ENCODE measurements around the gene ZEB2.

The ZEB2 gene

DNA sequence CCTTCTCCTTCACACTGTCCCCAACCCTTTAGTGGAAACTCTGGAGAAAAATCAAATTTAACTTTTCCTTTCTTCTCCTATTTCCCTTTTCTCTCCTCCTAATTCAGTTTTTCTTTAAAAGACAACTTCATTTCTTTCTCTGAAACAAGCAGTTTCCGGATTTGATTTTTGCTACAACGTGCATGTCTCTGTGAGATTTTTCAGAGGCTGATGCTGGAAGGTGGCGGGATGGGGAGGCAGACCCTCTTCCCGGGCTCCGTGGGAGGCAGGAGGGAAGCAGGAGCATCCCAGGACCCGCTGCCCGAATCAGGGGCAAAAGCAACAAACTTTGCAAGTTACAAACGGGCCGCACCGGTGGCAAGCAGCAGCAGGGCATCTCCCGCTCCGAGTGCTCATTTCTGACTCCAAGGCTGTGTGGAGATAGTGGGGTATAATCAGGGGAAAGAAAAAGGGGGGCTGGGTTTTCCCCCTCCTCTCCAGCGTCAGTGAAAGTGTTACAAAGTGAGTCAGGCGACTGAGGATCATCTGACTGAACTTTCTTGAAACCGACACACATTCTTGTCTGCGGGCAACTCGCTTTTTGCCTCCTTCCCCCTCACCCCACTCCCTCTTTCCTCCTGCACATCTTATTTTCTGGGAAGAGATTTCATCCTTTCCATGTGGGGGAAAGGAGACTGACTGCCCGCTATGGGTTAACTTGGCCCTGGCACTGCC is 6.4 kb downstream of the ZEB2 start:
- DNase-seq (ENCODE audit: low read depth in 2 of 2) = no peak

DNA sequence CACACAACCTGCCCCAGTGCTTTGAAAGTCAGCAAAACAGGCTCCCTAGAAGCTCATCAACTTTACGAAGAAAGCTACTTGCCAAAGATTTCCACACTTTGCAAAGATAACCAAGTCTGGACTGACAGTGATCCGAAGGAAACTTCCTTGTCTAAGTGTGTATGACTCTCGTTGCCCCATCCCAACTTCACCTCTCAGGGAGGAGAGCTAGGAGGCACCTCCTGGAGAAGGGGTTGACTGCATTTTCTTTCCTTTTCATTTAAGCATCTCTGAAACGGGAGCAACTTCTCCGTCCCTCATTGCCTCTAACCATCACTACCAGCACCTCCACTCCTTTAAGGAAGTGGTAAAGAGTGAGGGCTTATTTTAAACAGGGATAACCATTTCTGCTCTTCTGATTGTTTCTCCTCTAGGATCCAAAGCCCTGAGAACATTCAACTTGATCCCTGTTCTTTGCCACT is 7.0 kb downstream of the ZEB2 start:
- no peak for DNase-seq (ENCODE audit: low read depth in 2 of 2)

DNA sequence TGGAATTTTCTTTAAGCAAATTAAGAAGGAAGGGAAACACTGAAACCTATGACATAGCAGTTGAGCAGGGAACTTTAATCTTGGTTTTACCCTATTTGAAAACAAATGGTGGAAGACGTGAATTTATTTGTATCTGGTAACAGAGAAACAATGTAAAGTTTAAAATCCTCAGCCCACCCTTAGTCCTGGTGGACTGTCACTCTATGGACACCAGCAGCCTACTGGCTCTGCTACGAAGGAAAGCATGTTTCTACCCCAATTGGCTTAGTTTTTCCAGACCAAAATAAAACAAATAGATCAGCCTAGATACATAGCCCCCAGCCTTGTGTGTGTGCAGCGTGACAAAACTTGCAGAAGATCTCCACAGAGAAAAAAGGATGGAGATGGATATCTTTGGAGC is 7.4 kb downstream of the ZEB2 start:
- DNase-seq (ENCODE audit: low read depth in 2 of 2) = no peak

DNA sequence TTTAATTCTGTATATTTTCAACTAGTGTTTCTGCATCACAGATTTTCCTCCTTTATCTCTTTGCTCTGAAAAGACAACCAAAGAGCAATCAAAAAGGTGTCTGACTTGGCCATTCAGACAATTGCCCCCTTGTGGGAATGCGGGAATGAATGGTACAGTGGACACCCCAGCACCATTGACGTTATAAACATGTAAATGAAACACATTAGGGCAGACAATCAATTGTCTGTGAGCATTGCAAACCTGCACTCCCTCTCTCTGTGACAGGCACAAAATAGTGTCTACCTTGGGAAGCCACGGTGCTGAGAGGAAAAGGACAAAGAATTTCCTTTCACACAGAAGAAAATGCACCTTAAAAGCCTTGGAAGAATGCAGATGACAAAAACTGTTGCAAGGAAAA is 8.0 kb downstream of the ZEB2 start:
- DNase-seq (ENCODE audit: low read depth in 2 of 2) = no peak

DNA sequence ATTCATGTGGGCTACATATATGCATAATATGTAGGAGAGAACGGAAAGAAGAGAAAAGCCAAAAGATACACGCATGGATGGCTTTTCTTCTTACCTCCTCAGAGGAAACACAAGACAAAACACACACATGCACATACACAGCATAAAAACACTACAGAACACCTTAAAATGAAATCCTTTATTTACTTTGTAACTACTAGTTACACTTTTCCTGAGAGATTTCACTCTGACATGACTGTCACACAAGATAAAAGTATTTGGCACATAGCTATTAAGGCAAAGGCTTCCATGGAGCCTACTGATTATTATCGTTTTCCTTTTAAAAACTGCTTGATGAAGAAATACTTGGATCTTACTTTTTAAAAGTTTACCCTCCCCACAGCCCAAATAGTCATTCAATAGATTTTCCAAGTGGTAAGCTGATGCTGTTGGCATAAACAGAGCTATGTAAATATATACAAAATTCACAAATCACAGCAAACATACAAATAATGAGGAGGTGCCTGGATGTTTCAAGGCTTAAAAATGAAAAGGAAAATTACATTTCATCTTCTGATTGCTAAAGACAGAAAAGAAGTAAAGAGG is 8.6 kb downstream of the ZEB2 start:
- no peak for DNase-seq (ENCODE audit: low read depth in 2 of 2)

DNA sequence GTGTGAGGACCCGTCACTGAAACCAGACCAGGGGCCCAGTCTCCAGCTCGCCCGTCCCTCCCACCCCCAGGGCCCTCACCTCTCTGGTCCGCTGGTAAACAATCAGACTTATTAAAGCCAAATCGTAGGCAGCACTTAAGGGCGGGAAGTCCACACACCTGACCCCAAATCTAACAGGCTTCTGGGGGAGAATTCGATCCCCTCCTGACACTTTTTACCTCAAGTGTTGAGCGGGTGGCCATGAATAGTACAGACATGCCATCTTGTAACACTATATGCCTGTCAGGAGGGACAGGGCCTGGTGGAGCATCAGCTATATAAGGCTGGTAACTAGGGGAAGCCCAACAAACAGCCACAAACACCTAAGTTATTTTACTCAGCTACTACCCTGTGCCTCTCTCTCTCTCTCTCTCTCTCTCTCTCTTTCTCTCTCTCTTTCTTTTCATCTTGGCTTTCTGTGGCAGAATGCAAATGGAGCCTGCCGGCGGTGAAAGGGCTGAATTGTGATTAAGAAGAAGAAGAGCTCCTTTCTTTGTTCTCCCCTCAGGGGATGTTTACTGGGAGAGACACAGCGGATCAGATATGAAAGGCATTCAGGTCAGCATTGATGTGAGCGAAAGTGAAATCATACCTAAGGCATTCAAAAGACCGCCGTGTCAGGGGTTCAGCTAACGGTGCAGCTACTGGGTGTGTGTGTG is 9.5 kb downstream of the ZEB2 start:
- no peak for DNase-seq (ENCODE audit: low read depth in 2 of 2)

DNA sequence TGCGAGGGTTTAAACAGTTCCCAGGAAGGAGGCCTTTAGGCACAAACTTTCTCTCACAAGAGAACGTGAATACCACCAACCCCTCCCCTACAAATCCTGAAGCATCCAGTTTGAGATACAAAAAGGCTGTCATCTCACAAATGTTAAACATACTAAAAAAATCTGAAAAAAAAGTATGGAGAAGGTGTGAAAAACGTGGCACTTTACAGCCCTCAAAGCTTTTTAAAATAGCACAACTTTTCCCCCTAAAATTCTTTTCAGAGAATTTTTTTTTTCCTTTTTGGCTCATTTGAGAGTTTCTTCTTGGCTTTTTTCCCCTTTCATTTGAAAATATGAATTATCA is 10.1 kb downstream of the ZEB2 start:
- no peak for DNase-seq (ENCODE audit: low read depth in 2 of 2)

DNA sequence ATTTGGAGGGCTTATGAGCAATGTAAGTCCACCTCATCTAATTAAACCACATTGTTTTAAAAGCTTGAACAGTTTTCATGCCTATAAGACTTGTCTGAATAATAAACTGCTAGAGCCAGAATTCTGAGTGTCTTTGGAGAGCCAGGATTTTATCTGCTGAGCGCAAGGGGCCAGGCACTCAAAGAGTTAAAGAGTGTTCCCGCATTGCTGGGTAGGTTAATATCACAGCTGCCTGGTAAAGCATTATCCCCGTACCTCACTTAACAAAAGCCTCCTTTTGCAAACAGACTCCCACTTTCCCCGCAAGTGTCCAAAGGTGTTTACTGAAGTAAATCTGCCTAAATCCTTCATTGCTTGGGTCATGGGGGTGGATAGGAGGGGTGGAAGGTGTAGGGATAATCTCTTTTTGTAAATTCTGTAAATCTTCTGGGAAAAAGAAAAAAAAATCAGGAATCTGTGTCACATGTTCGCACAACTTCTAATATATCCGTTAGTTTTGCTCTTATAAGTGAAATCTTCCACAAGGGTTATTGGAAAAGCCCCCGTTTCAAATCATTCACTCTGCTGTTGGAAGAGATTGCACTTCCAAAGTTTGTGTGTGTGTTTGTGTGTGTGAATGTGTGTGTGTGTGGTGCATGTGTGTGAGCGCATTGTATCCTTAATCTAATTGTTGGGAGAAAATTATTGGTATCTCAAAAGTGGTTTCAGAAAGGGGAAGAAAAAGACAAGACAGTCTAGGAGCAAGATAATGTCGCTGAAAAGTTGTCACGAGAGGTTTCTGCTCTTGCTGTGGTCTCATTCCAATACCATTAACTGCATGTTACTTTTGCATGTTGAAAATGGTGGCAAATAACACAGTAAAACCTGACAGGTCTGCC is 10.7 kb downstream of the ZEB2 start:
- no peak for DNase-seq (ENCODE audit: low read depth in 2 of 2)

DNA sequence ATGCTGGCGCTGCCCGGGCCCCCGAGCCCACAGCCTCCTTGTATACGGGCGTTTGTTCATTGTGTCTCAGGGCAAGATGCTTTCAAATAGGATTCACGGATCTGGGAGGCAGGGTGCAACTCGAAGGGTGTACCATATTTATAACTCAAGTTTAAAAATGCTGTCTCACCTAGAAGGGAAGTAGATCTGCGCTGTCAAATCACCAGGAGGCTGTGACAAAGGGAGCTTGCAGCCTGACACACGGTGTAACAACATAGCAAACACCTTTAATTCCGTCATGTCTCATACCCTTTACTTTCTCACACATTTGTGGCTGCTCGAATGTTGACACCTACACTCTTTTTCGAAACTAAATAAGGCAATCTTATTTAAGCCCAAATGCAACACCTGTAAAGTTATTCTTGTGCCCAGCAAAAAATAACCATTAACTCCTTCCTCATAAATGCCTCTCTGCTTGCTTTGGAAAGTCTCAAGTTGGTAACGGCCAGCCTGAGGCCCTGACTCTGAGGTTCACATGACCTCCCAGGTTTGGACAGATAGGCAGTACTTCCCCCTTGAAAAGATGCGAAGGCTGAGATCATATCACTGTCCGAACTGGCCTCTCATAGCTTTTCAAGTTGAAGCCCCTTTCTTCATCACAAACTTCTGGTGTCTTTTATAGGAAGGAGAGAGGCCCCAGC is 11.6 kb downstream of the ZEB2 start:
- DNase-seq (ENCODE audit: low read depth in 2 of 2) = no peak

DNA sequence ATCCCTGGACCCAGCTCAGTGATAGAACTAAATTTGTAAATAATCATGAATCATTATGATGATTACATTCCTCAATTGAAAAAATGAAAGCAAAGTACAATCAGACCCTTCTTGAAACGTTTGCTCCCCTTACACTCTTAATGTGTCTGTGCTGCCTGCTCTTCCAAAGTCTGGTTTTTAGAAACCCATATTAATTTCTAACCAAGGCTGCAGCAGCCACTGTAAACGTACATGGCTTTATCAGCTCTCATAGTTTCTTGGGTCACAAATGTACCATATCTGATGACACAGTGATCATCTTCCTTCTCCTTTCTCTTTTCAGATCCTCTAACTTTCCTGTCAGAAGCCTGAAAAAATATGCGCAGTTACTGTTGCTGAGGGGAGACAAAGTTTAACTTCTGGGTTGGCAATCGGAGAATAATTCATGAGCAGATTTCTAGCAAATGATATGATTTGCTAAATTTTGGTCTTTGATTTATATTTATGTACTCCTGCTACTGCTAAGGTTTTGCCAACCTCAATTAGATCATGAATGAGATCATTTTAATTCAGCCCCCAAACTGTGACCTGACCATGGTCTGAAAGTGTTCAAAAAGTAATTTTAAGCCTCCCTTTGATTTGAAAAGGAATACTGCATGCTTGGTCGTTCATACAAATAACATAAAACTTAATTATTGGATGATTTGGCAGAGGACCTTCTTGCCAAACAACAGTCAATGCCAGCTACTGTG is 12.3 kb downstream of the ZEB2 start:
- no peak for DNase-seq (ENCODE audit: low read depth in 2 of 2)

DNA sequence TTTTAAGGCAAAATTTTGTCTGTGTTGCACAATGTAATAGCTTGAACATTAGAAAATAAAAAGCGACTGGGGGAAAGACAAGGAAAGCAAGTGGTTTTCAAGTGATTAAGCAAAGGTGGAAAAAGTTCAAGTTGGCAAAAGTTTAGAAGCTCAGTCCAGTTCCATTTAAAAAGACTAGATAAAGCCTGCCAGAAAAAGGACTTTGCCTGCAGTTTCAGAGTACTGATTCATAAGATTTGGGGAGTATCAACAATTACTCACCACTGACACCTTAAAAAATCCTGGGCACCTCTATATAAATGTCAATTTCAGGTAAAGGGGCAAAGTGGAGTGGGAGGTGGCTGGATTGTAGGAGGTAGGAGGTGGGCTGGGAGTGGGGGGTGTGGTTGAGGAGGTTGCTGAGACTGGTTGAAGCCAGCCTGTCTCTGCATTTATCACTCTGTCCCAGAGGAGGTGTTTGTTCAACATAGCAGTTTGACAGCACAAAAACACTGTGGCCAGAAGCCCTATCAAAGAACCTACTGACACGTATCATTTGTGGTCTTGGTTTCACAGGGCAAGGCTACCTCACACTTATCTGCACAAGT is 14.6 kb downstream of the ZEB2 start:
- no peak for DNase-seq (ENCODE audit: low read depth in 2 of 2)

DNA sequence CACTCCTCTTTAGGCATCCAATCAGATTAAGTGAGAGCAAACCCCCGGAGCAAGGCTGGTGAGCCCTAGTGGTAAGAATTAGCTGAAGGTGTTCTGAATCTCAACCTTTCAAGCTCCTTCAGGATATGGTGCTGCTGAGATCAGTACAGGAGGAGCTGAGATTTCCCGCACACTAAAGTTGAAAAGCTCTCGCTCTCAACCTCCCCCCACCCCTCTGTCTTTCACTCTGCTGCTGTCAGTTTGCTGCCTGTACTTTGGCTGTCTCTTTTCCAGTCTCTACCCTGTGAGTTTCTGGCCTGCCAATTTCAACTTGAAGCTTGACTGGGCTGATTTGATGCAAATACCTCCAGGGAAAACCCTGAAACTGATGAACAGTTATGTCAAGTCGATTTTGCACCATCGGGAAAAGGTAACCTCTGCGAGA is 15.7 kb downstream of the ZEB2 start:
- no peak for DNase-seq (ENCODE audit: low read depth in 2 of 2)

DNA sequence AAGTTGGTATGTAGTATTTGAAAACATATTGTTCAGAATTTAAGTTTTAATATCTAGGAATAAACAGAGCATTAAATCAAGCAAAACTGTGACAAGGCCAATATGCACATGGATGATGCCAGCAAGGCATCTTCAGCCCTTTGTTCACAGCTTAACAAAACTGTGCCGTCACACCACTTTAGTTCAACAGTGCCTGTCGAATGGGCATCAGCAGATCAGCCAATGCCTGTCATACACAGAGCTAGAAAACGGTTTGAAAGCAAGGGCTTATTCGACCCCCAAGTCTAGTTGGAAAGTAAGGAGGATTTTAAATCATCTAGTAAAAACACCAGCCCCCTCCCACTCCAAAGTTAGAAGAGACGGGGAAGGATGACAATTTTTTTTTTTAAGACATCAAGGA is 16.7 kb downstream of the ZEB2 start:
- no peak for DNase-seq (ENCODE audit: low read depth in 2 of 2)

DNA sequence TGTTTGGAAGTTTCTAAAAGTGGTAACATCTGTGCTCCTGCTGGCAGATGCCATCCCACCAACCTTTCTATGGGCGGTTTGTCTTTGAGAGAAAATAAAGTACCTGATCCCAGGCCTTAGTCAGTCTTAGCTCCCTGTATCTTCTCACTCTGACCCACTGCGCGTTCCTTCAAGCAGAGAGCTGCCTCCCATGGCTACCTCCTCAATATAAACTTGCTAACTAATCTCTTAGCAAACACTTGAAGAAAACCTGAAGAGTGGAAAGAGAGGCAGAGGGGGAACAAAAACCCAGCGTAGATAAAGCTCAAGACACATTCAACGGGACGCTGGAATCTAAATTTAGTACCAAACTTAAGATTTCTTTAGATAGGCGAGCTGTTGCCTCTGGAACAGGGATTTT is 17.6 kb downstream of the ZEB2 start:
- no peak for DNase-seq (ENCODE audit: low read depth in 2 of 2)

DNA sequence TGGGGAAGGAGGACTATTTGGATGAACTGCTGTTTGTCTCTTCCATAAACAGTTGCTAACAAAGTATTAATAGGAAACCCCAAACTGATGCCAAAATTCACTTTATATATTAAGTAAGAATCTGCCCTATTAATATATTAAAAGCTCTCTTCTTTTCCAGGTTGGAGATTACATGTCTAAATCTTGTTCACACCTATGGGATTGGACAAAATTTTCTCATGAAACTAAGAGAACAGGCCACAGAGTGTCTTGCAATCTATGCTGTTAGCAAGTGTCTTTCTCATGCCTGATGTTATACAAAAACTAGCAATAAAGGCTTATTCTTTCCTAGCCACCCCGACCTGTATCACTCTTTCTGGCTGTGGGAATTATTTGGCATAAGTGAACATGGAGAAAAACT is 18.3 kb downstream of the ZEB2 start:
- DNase-seq (ENCODE audit: low read depth in 2 of 2) = no peak

DNA sequence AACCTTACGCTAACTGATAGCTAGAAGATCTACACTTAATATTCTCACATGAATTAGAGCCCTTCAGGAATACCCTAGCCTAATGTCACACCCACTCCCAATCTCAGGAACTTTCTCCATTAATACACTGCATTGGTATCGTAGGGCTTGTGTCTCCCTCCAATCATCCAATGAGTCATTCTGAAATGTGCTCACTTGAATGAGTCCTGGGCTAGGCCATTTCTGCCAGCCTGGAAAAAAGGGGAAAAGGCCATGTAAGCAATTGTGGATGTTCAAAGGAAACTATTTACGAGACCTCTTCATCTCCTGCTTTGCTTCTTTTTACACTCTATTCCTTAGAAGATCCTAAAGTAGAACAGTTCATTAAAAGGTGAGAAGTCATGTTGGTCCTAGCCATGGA is 18.8 kb downstream of the ZEB2 start:
- no peak for DNase-seq (ENCODE audit: low read depth in 2 of 2)

DNA sequence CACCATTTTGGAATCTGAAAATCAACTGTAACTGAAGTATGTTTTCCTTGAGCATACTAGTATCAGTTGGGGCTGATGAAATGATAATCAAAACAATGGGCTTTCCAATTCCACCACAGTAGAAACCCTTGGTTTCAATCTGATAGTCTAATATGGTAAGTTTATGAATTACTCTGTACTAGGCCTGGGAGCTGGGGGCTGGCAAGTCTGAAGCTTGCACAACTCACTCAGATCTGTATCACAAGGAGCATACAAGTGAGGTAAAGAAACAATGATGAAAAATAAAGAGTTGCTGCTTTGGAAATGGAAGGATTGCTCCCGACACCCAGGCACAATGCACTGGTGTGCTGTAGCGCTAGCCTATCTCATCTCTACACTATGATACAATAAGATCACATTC is 19.4 kb downstream of the ZEB2 start:
- no peak for DNase-seq (ENCODE audit: low read depth in 2 of 2)

DNA sequence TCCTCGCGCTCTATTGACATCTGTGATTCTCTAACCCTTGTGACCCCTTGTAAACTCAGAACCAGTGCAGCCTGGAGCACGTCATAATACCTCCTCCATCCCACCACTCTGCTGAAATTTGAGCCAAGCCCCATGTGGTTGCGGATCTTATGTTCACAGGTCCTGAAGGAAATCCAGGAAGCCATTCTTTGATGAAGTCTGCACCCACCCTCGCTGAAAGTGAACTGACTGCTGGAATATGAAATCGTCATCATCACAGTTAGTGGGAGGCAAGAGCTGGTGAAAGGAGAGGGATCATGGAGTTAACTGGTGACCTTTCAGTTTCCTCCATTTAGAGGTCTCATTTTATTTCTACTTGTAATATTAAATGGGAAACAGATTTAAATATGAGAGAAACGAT is 21.6 kb downstream of the ZEB2 start:
- DNase-seq (ENCODE audit: low read depth in 2 of 2) = no peak

DNA sequence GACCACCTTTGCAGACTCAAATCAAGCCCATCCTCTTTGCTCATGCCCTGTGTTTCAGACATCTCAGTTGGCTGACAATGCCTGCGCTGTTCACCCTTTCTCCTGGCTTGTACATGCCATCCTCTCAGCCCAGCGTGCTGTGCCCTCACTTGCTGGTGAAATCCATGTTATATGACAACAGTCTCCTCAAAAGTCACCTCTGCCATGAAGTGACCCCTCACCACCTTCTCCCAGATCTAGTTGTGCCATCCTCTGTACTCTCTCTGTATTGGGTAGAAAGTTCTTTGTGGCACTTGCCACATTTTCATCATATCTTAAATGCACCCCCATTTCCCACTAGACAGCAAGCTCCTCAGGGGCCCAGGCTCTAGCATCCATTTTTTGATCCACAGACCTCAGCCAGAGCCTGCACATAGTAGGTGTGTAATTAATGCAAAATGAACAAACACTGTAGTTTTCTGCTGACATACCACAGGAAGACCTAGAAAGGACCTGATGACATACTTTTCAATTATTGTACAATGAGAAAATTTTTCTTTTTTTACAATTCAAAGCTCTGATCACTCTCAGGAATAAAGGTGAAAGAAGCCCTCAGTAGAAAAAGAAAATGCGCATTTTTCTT is 22.8 kb downstream of the ZEB2 start:
- DNase-seq (ENCODE audit: low read depth in 2 of 2) = no peak

Measured in stimulated activated CD8-positive, alpha-beta memory T cell treated with anti-CD3 and anti-CD28 coated beads, Interleukin-15, amount 100 ng/mL, for 4 hours (primary cell).